Eye (tissue), 1 donor: Measurements from ENCODE around the gene HIGD2A.

Source experiments
- DNase-seq: peaks from one replicate; pipeline ENCODE4 v3.0.0-alpha.2; 2015

The HIGD2A gene

DNA sequence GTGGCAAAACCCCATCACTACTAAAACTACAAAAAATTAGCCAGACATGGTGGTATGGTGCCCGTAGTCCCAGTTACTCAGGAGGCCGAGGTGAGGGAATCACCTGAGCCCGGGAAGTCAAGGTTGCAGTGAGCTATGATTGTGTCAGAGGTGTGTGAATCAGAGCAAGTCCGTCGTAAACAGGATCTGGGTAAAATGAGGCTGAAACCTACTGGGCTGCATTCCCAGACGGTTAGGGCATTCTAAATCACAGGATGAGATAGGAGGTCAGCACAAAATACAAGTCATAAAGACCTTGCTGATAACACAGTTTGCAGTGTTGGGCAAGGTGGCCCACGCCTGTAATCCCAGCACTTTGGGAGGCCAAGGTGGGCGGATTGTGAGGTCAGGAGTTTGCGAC lies 29.7 kb downstream of the HIGD2A start:
- DNase-seq = no peak

DNA sequence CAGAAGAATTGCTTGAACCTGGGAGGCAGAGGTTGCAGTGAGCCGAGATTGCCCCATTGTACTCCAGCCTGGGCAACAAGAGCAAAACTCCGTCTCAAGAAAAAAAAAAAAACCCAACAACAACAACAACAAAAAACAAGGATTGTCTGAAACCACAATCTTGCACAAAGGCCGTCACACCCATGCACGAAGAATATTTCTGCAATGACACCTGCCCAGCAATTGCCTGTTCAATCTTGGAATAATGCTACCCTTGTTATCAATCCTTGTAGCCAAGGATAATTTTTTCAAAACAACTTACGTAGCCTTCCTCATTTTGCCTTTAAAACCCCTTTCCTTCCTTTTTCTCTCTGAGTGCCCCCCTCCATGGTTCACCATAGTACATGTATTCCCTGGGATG lies 31.5 kb downstream of the HIGD2A start:
- no peak for DNase-seq

DNA sequence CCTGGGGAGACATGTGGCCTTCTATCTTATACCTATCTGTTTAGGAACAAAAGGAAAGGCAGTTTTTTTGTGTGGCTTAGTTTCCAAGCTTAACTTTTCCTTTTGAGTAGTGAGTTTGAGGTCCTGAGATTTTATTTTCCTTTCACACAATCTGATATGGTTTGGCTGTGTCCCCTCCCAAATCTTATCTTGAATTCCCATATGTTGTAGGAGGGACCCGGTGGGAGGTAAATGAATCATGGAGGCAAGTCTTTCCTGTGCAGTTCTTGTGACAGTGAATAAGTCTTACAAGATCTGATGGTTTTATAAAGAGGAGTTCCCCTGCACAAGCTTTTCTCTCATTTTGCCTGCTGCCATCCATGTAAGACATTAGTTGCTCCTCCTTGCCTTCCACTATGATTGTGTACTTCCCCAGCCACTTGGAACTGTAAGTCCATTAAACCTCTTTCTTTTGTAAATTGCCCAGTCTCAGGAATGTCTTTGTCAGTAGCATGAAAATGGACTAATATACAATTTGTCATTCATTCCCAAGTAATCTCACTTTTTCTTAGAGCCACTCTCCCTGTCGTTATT lies 32.5 kb downstream of the HIGD2A start:
- no peak for DNase-seq

DNA sequence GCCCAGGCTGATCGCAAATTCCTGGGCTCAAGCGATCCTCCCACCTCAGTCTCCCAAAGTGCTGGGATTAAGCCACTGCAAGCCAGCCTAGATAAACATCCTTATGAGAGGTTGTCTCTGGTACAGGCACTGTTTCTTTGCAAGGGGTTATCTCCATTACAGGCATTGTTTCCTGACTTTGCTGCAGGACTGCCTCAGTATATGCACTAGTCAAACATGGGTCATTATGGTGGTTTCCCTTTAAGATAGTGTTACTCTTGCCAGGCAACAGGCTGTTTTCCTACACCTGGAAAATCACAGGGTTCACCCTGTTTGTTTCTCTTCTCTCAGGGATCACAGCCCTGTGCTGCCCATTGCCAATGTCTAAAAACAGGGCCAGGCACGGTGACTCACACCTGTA lies 35.6 kb downstream of the HIGD2A start:
- no peak for DNase-seq

DNA sequence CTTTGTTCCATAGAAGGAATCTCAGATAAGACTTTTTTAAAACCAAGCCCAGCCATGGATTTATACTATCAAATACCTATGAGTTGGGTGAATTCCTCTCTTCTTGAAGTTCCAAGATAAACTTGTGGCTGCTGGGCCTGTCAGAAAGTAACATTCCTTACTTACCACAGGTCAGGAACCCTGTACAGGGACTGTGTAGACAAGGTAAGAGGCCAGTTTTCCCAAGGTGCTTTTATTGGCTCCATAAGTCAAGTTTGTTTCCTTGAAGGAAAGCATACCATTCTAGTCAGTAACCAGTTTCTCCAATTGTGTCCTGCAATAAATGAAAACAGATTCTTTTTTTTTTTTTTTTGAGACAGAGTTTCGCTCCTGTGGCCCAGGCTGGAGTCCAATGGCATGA lies 36.6 kb downstream of the HIGD2A start:
- DNase-seq = no peak

DNA sequence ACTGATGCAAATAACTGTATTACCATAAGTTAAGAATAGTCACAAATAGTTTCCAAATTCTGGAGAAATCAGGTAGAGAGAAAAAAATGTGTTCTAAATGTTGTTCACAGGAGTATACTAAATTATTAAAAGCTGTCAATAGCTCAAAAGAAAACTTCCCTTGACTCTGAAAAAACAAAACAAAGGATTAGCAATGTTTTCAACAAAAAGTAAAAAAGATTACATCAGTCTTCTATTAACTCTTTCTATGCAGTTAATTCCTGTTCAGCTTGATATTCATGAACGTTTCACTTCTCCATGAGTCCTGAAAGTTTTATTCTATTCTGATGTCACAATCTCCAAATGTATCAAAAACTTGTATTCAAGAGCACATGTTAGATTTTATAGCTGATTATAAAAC lies 37.2 kb downstream of the HIGD2A start:
- DNase-seq = no peak

DNA sequence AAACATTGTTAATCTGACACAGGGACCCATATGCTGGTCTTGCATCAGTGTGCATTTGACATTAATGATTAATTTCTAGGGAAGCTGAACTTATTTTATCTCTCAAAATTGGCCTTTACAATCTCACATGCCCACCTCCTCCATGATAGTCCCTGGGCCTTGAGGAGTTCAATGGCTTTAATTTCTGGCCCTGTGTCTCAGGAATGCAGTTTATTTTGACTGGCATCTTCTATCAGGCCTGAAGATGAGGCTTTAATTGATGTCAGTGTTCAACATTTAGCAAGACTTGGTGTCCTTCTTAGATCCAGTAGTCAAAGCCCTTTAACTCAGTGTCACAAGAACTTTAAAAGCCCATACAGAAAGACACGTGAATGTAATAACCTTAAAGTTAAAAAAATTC lies 38.3 kb downstream of the HIGD2A start:
- no peak for DNase-seq

DNA sequence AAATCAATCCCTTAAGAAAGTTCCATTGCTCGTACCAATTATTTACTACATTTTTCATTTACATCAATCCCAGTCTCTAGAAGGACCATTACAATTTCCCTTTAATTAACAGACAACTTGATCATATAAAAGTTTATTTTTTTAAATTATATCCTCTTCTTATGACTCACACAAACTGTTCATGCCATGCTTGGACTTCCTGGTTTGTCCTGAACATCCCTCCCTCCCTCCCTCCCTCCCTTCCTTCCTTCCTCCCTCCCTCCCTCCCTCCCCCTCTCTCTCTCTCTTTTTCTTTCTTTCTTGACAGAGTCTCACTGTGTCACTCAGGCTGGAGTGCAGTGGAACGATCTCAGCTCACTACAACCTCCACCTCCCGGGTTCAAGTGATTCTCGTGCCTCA lies 39.4 kb downstream of the HIGD2A start:
- no peak for DNase-seq

DNA sequence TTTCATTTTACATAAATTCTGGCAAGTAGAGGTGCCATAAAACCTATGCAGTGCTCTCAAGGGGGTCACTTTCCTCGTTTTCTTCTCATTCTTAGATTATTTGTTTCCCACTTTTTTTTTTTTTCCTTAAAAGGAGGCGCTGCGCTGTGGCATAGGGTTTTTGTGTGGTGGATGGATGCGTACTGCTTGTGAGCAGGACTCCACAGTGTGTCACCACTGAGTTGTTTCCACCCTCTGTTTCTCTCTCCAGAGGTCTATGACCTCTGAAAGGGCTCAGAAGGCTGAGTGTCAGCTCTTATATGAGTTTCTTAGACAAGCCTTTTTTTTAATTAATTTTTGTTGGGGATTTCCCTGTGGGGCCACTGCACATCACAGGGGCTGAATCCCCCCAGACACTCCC lies 41.4 kb downstream of the HIGD2A start:
- no peak for DNase-seq

DNA sequence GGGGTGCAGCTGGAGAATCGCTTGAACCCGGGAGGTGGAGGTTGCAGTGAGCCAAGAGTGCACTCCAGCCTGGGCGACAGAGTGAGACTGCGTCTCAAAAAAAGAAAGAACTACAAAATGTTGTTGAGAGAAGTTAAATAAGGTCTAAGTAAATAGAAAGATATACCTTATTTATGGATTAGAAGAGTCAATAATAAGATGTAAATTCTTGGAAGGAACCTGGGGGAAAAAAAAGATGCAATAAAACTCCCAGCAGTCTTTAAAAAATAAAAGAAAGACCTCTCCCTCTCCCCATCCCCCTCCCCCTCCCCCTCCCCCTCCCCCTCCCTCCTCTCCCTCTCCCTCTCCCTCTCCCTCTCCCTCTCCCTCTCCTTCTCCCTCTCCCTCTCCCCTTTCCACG lies 44.2 kb downstream of the HIGD2A start:
- DNase-seq = no peak

DNA sequence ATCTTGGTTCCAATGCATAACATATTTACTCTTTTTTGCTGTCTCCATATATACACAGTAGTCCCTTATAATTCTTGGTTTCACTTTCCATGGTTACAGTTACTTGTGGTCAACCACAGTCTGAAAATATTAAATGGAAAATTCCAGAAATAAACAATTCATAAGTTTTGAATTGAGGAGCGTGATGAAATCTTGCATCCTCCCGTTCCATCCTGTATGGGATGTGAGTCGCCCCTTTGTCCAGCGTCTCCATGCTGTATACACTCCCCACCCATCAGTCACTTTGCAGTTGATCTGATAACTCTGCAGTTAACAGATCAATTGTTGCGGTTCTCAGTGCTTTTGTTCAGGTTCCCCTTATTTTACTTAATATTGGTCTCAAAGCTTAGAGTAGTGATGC lies 48.1 kb downstream of the HIGD2A start:
- DNase-seq = no peak

DNA sequence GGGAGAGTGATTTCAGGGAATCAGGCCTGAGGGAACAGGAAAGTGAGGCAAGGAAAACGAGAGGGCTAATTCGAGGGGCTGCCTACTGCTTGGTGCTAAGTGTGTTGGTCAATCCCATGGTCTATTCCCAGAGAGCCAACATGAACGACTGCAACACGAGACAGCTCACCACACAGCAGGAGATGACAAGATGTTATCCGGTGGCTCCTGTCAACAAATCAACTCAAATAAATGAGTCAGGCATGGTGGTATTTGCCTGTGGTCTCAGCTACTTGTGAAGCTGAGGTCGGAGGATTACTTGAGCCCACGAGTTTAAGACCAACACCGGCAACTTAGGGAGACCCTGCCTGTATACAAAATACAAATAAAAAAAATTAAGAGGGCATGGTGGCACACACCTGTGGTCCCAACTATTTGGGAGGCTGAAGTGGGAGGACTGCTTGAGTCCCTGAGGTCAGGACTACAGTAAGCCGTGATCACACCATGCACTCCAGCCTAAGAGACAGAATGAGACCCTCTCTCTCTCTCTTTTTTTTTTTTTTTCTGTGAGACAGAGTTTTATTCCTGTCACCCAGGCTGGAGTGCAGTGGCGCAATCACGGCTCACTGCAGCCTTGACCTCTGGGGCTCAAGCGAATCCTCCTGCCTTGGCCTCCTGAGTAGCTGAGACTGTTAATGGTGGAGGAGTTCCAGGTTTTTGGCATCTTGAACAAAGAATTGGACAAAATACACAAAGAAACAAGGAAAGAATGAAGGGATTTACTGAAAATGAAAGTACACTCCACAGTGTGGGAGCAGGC lies 50.6 kb downstream of the HIGD2A start:
- DNase-seq = no peak
